GM13976 (cell line): Measurements from ENCODE around the gene NPAS3.

Experiments used
- DNase-seq: peaks from one replicate; pipeline ENCODE4 v3.0.0; 2012; ENCODE audit warnings: low spot score
- CTCF ChIP-seq: IDR thresholded peaks from 2 replicates; pipeline ENCODE4 v1.5.1; 2012; ENCODE audit warnings: borderline replicate concordance, mild to moderate bottlenecking; ENCODE audit not compliant: insufficient read depth; ENCODE audit errors: extremely low read depth, missing control alignments, control extremely low read depth
- in situ Hi-C: fragments of 300-500 bp; cut with MboI; formaldehyde crosslinking; loops from one replicate; pipeline ENCODE4 v1.12.0; 2022; ENCODE audit warnings: low sequenced_read_pairs, mixed read lengths, inconsistent platforms; ENCODE audit not compliant: unreplicated experiment

The NPAS3 gene

GRCh38 chr14:33232031-33232430 lies 293.4 kb downstream of the NPAS3 start:
- no peak for DNase-seq
- no peak for TF ChIP-seq CTCF
- in situ Hi-C loops: no loop called here

DNA sequence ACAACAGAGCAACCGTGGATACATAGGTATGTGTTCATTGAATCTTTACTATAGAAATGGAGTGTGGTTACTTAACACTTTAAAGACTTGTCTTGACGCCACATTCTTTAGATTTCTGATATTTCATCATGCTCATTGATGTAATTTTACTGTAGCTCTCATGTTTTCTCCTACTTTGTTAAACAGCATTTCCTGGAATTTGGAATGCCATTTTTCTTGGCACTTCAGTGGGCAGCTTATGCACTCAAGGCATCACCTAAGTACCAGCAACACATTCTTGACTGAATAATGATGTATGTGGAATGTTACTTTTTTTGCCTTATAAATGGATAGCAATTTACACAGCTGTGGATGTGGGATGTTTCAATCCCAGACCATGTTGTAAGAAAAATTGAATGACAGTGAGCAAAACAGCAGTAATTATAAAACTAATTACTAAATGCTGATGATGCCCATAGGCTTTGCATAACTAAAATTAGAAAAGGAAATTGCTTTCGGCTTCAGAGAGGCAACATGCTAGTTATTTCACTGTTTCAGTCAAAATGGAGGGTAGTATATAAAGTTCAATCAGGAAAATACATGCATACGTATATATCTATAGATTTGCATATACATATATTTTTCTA lies 298.5 kb downstream of the NPAS3 start:
- DNase-seq: no peak
- TF ChIP-seq CTCF: no peak
- in situ Hi-C loops: no loop called here

DNA sequence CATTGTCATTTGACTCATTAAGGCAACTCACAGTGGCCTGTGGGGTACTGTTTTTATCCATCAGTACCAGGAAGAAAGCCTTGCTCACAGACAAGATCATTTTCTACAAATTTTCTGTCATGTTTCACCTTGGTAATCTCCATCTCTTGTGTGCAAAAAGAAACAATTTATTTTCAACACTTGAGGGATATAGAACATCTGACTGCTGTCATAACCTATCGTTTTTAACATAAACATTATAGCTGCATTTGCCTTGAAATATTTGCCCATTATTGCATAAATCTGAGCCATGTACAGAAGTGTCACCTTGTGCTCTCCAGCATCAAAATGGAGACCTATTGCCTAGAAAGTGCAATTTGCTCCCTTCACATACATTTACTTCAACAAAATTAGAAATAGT lies 300.8 kb downstream of the NPAS3 start:
- no peak for TF ChIP-seq CTCF
- in situ Hi-C loops: no loop called here
- DNase-seq: no peak

DNA sequence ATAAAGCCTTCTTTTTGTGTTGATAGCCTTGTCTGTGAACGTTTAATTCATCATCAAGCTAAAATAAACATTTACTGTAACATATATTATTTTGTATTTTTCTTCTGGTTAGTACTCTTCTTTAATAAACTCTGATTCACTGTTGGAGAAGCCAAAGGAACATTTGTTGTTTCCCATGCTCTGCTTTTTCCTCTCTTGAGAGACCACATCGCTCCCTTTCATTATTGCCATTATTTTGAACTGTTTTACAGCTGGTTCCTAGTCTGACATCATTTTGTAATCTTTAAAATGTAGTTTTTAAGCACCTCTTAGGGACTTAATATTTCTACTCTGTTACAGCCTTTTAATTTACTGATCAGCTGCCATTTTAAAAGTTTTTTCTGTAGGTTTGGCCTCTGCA lies 301.8 kb downstream of the NPAS3 start:
- in situ Hi-C loops: no loop called here
- no peak for DNase-seq
- no peak for TF ChIP-seq CTCF

DNA sequence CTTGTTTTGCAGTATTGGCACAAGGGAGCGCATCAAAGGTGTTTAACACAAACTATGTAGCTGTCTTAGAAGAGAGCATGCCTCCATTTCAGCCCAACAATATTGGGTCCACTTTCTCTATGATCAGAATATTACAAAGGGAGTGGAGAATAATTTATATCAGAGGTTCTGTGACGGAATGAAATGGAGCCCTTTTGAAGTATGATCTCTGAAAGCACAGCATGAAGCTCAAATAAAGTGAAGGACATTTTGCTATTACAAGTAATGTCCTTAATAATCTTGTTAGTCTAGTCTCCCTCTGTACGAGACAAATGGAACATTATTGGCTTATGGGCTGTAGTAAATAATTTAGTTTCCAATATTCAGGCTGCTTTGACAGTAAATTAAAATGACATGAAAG lies 302.7 kb downstream of the NPAS3 start:
- in situ Hi-C loops: no loop called here
- no peak for TF ChIP-seq CTCF

GRCh38 chr14:33249233-33249820 lies 310.6 kb downstream of the NPAS3 start:
- in situ Hi-C loops: no loop called here
- no peak for TF ChIP-seq CTCF
- no peak for DNase-seq

More for the DNA sequence above, 302.7 kb downstream of the NPAS3 start:
- DNase-seq: no peak

DNA sequence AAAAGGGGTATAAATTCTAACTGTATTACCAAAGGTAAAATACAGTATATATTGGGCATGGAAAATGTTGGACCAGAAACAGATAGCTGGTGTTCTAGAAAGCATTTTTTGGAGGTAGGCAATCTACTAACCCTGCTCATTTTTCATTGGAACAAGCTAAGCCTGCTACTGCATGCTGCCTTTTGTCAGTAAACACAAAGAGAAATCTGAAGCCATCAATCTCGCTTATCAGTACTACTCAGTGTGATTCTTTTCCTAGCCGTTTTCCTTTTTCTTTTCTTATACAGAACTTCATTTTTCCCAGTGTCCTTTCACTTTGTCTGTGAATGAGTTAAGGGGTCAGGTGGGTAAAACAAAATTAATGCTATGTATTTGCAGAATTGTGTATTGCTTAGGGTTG lies 312.3 kb downstream of the NPAS3 start:
- TF ChIP-seq CTCF: no peak
- DNase-seq: no peak
- in situ Hi-C loops: no loop called here
